Stimulated activated CD8-positive, alpha-beta memory T cell treated with anti-CD3 and anti-CD28 coated beads, Interleukin-7, amount 100 ng/mL, for 24 hours (primary cell): ENCODE data around the gene NGRN.

Experiments
- DNase-seq: peaks from one replicate; pipeline ENCODE4 v3.0.0-alpha.2; 2020; ENCODE audit warnings: low read depth

Gene NGRN

DNA sequence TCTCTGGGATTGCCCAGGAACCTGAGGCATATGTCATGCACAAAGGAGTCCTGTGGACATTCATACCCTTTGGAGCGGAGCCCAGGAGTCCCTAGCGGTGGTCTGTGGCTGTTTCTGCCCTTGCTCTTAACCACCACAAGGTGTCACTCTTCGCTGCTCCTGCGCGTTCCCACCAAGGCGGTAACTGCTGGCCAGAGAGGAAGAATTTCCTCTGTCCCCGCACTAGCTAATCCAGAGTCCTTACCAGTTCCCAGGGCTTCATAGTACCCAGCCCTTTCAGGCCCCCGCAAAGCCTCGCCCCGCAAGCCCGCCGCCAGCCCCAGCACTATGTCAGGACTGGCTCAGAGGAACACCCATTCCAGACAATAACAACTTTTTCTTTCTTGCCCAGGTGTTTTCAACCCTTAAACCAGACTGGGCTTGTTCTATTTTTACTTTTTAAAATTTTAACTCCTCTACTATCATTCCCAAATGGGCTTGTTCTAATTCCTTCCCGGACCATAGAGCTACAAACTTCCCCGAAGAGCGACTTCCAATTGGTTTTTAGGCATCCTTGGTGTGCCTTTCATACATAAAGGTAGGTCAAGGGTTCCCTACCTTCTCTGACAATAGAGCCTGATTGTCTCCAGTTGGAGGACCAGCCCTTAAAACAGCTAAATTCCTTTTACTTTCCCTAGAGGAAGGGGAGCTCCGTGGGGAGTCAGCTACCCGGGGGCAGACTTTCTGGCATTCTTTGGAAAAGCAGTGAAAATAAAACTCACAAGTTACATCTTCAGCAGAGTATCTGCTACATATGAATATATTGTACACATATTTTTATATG lies 54.8 kb downstream of the NGRN start:
- DNase-seq: peak; percentile 26

DNA sequence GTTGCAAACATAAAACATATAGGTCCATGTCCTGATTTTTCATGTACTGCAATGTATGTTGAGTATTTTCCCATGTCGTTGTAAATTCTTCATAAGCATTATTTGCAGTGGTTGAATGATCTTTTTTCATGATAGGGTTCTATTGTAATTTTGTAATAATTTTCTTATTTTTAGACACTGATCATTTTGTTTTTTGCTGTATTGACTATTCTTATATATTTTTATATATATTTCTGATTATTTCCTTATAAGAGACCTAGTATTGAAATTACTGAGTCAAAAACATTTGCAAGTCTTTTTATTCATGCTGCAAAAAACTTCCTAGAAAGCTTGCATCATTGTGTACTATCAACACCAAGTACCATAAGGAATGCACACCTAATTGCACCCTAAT lies 55.4 kb downstream of the NGRN start:
- no peak for DNase-seq
